CD4-positive, CD25-positive, alpha-beta regulatory T cell (primary cell): ENCODE measurements around the gene IFT88. TPM values are rescaled to one million over a fixed set of nuclear protein-coding genes. Genes with fewer than 3 reads are reported as not detected.

Experiments used
- ATAC-seq, 2 donors: fragments of 150-1000 bp; cut with Tn5 transposase; one replicate each; pipeline ENCODE4 v1.10.0; 2021; ENCODE audit warnings: low read depth in 2 of 2, moderate number of reproducible peaks in 2 of 2, moderate library complexity in 1 of 2
- DNase-seq, 3 donors: peaks; one replicate each; pipeline versions ENCODE4 v3.0.0 to v3.0.0-alpha.2; 2012 to 2022; ENCODE audit warnings: mixed read lengths in 1 of 3
- H3K27ac ChIP-seq: one replicate; pipeline ENCODE4 v1.7.0; 2013; ENCODE audit warnings: mild to moderate bottlenecking, low read length; ENCODE audit not compliant: insufficient read depth, poor library complexity, severe bottlenecking
- H3K27me3 ChIP-seq: one replicate; pipeline ENCODE4 v1.7.0; 2013; ENCODE audit warnings: low read length; ENCODE audit not compliant: control insufficient read depth, insufficient read depth
- H3K36me3 ChIP-seq: one replicate; pipeline ENCODE4 v1.7.0; 2013; ENCODE audit warnings: mild to moderate bottlenecking, low read length, moderate library complexity; ENCODE audit not compliant: control insufficient read depth, insufficient read depth
- H3K4me1 ChIP-seq: 2 replicates; pipeline ENCODE4 v1.7.0; 2013; ENCODE audit warnings: mild to moderate bottlenecking, low read length; ENCODE audit not compliant: insufficient read depth, control insufficient read depth, poor library complexity, severe bottlenecking
- H3K4me3 ChIP-seq: one replicate; pipeline ENCODE4 v1.7.0; 2013; ENCODE audit warnings: low read depth, mild to moderate bottlenecking, low read length, moderate library complexity
- H3K9me3 ChIP-seq, 2 experiments: 1 replicate in 1 of 2; 2 replicates in 1 of 2; pipeline ENCODE4 v1.7.0; 2013; ENCODE audit warnings: low read length in 2 of 2, mild to moderate bottlenecking in 1 of 2, moderate library complexity in 1 of 2; ENCODE audit not compliant: control insufficient read depth in 2 of 2
- H3K27ac Mint-ChIP-seq, 3 donors: one replicate each; pipeline ENCODE4 v1.8.0; 2020 to 2022; ENCODE audit warnings: mild to moderate bottlenecking in 3 of 3, mixed read lengths in 3 of 3, moderate library complexity in 2 of 3
- H3K27me3 Mint-ChIP-seq: one replicate; pipeline ENCODE4 v1.8.0; 2022; ENCODE audit warnings: mild to moderate bottlenecking, mixed read lengths
- H3K36me3 Mint-ChIP-seq: one replicate; pipeline ENCODE4 v1.8.0; 2020; ENCODE audit warnings: mixed read lengths
- H3K4me1 Mint-ChIP-seq, 4 donors: one replicate each; pipeline ENCODE4 v1.8.0; 2020 to 2022; ENCODE audit warnings: mixed read lengths in 4 of 4, mild to moderate bottlenecking in 1 of 4
- H3K4me3 Mint-ChIP-seq, 4 donors: one replicate each; pipeline ENCODE4 v1.8.0; 2020 to 2022; ENCODE audit warnings: mild to moderate bottlenecking in 4 of 4, mixed read lengths in 4 of 4, moderate library complexity in 3 of 4
- H3K9me3 Mint-ChIP-seq, 7 donors: one replicate each; pipeline ENCODE4 v1.8.0; 2020 to 2022; ENCODE audit warnings: mixed read lengths in 7 of 7, mild to moderate bottlenecking in 3 of 7, moderate library complexity in 2 of 7
- polyA plus RNA-seq, 4 donors: library from polyadenylated mRNA; unstranded; fragments of 300-500 nt; fragmentation: Illumina TruSeq; gene quantifications; one replicate each; pipeline ENCODE4 v1.2.3, GENCODE V29; 2021
- total RNA-seq: library from RNA; stranded (reverse); gene quantifications from one replicate; pipeline ENCODE4 v1.2.3, GENCODE V29; 2022

IFT88 gene
- 7.1 TPM for total RNA-seq
- polyA plus RNA-seq = 1 to 10 TPM; 3.7 to 8.0 (median 5.8) TPM

GRCh38 chr13:20566898-20567874, at the start of gene IFT88:
TSS of gene IFT88 (plus strand) at chr13:20567157. CDS start at chr13:20574386, 7,229 bp downstream.
- Histone ChIP-seq H3K27me3 (no peaks in the 10 kb centered on the region), H3K27ac (peak within 1 kb of the TSS; percentile 65), H3K4me1 (peaks cover 14% of the 10 kb centered on the region), H3K9me3 (no peaks in the 10 kb centered on the region), H3K4me3 (peak within 1 kb of the TSS; percentile 86), H3K36me3 (no peaks in the 10 kb centered on the region)
- Mint-ChIP-seq H3K4me3 (peak within 1 kb of the TSS; percentile 84 to 95 (median 92)), H3K36me3 (peaks cover 8% of the 10 kb centered on the region), H3K27me3 (no peaks in the 10 kb centered on the region), H3K27ac (peak within 1 kb of the TSS; percentile 83 to 94 (median 89)), H3K4me1 (peaks cover 0 to 29% (median 17%) of the 10 kb centered on the region in 4 donors), H3K9me3 (peaks cover 0 to 5% (median 4%) of the 10 kb centered on the region in 7 donors)
- peak; percentile 77 to 91 (median 80) for DNase-seq
- peak; percentile 84 to 89 for ATAC-seq

DNA sequence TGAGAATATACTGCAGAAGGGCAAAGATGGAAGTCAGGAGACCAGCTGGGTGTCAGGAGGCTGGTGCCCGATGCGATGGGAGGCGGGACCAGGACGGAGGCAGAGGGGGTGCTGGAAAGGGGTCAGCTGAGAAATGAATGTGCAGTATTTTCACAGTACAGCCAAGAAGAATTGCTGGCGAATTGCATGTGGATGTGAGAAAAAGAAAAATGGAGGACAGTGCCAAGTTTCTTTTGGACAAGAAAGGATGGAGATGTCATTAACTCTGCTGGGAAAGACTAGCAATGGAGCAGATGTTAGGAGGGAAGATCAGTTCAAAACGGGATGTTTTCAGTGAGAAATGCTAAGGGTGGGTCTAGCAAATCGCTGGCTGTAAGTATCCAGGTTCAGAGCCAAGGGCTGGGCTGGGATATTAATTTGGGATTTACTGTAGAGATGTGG, 48.3 kb upstream of the IFT88 start:
- Mint-ChIP-seq H3K27me3 (no peaks in the 10 kb centered on the region), H3K27ac (no peak overlapping the region), H3K4me1 (peaks cover 5 to 23% (median 14%) of the 10 kb centered on the region in 4 donors), H3K36me3 (peaks cover 15% of the 10 kb centered on the region), H3K9me3 (no peaks in the 10 kb centered on the region), H3K4me3 (peak overlapping the region in 2 of 4 donors; percentile 43 to 66)
- no peak overlapping the region for H3K27ac ChIP-seq
- H3K27me3 ChIP-seq = no peaks in the 10 kb centered on the region
- DNase-seq = no peak
- no peaks in the 10 kb centered on the region for H3K9me3 ChIP-seq
- no peak overlapping the region for H3K4me3 ChIP-seq
- no peak for ATAC-seq
- no peaks in the 10 kb centered on the region for H3K36me3 ChIP-seq
- no peaks in the 10 kb centered on the region for H3K4me1 ChIP-seq

- no peak for DNase-seq
- H3K27ac Mint-ChIP-seq = peak overlapping the region in 1 of 3 donors; percentile 72
- Histone ChIP-seq H3K4me3 (no peak overlapping the region), H3K9me3 (no peaks in the 10 kb centered on the region), H3K27ac (no peak overlapping the region), H3K4me1 (peaks cover 3% of the 10 kb centered on the region), H3K36me3 (no peaks in the 10 kb centered on the region), H3K27me3 (no peaks in the 10 kb centered on the region)
- no peaks in the 10 kb centered on the region for H3K9me3 Mint-ChIP-seq
- peaks cover 0 to 35% (median 16%) of the 10 kb centered on the region in 4 donors for H3K4me1 Mint-ChIP-seq
- peaks cover 14% of the 10 kb centered on the region for H3K36me3 Mint-ChIP-seq
- H3K4me3 Mint-ChIP-seq = peak overlapping the region in 1 of 4 donors; percentile 83
- no peaks in the 10 kb centered on the region for H3K27me3 Mint-ChIP-seq
- ATAC-seq = no peak
These were observed 47.1 kb upstream of the IFT88 start for GRCh38 chr13:20519875-20520274.

- Mint-ChIP-seq H3K36me3 (peaks cover 11% of the 10 kb centered on the region), H3K9me3 (no peaks in the 10 kb centered on the region), H3K27me3 (no peaks in the 10 kb centered on the region), H3K4me1 (peaks cover 0 to 42% (median 23%) of the 10 kb centered on the region in 4 donors), H3K27ac (no peak overlapping the region), H3K4me3 (peak overlapping the region in 1 of 4 donors; percentile 72)
- DNase-seq = no peak
- ATAC-seq = no peak
- peaks cover 12% of the 10 kb centered on the region for H3K4me1 ChIP-seq
- no peaks in the 10 kb centered on the region for H3K36me3 ChIP-seq
- no peak overlapping the region for H3K27ac ChIP-seq
- no peaks in the 10 kb centered on the region for H3K9me3 ChIP-seq
- H3K4me3 ChIP-seq = no peak overlapping the region
- H3K27me3 ChIP-seq = no peaks in the 10 kb centered on the region
These were observed 45.4 kb upstream of the IFT88 start for GRCh38 chr13:20521364-20522115.

DNA sequence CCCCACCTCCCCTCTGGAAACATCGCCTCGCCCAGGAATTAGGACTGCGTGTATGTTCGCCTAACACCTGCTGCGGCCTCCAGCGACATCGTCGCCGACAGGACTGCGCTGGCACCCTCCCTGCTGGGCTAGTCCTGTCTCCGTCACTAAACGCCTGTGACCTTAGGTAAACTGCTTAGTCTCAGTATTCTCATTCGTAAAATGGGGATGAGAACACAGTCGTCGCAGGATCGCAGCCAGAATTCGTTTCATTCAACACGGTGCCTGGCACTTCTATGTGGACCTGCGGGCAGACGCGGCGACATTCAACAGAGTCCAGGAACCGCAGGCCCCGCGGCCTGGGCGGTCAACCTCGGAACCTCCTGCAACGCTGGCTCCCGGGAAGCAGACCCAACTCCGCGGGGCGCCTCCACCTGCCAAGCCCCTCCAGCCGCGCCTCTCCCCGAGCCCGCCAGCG, 41.8 kb upstream of the IFT88 start:
- peak overlapping the region; percentile 78 to 93 (median 90) for H3K4me3 Mint-ChIP-seq
- Histone ChIP-seq H3K27me3 (no peaks in the 10 kb centered on the region), H3K9me3 (no peaks in the 10 kb centered on the region), H3K4me1 (peaks cover 15% of the 10 kb centered on the region), H3K36me3 (no peaks in the 10 kb centered on the region), H3K4me3 (peak overlapping the region; percentile 86), H3K27ac (no peak overlapping the region)
- H3K4me1 Mint-ChIP-seq = peaks cover 0 to 50% (median 22%) of the 10 kb centered on the region in 4 donors
- peak overlapping the region in 2 of 3 donors; percentile 67 to 87 for H3K27ac Mint-ChIP-seq
- peak in 1 of 2 donors; percentile 3 for ATAC-seq
- H3K27me3 Mint-ChIP-seq = peaks cover 6% of the 10 kb centered on the region
- peak in 2 of 3 donors; percentile 28 to 54 for DNase-seq
- H3K9me3 Mint-ChIP-seq = no peaks in the 10 kb centered on the region
- H3K36me3 Mint-ChIP-seq = no peaks in the 10 kb centered on the region

GRCh38 chr13:20525601-20526544, 41.1 kb upstream of the IFT88 start, which contains the start of gene CRYL1:
TSS of gene CRYL1 (minus strand) at chr13:20525857. CDS start at chr13:20525794, 63 bp downstream.
- H3K9me3 Mint-ChIP-seq = peaks cover 0 to 3% (median 0%) of the 10 kb centered on the region in 7 donors
- H3K27me3 Mint-ChIP-seq = peaks cover 10% of the 10 kb centered on the region
- Histone ChIP-seq H3K27ac (peak within 1 kb of the TSS; percentile 83), H3K9me3 (no peaks in the 10 kb centered on the region), H3K4me3 (peak within 1 kb of the TSS; percentile 91), H3K27me3 (no peaks in the 10 kb centered on the region), H3K4me1 (peaks cover 15% of the 10 kb centered on the region), H3K36me3 (no peaks in the 10 kb centered on the region)
- peaks cover 0 to 50% (median 21%) of the 10 kb centered on the region in 4 donors for H3K4me1 Mint-ChIP-seq
- peak; percentile 66 to 81 (median 70) for DNase-seq
- H3K36me3 Mint-ChIP-seq = no peaks in the 10 kb centered on the region
- peak within 1 kb of the TSS; percentile 87 to 97 (median 91) for H3K27ac Mint-ChIP-seq
- peak within 1 kb of the TSS; percentile 90 to 96 (median 90) for H3K4me3 Mint-ChIP-seq
- peak; percentile 86 for ATAC-seq
